Body of pancreas (tissue), 4 donors: ENCODE data around the gene LETM1.

ENCODE experiments used
- POLR2A ChIP-seq, 3 donors: fragments of 450-650 bp; IDR thresholded peaks; one replicate each; pipeline ENCODE4 v1.6.1; 2016; ENCODE audit warnings: antibody characterized with exemption in 3 of 3, mild to moderate bottlenecking in 2 of 3
- TF ChIP-seq, protein P1 (sequence below), 7 experiments: fragments of 450-650 bp in 4 of 7; fragments of 200-600 bp in 3 of 7; sonication (generic) in 3 of 7; IDR thresholded peaks; one replicate each; pipeline ENCODE4 v1.5.1; 2016 to 2019; ENCODE audit warnings: antibody characterized with exemption in 7 of 7

DNA sequence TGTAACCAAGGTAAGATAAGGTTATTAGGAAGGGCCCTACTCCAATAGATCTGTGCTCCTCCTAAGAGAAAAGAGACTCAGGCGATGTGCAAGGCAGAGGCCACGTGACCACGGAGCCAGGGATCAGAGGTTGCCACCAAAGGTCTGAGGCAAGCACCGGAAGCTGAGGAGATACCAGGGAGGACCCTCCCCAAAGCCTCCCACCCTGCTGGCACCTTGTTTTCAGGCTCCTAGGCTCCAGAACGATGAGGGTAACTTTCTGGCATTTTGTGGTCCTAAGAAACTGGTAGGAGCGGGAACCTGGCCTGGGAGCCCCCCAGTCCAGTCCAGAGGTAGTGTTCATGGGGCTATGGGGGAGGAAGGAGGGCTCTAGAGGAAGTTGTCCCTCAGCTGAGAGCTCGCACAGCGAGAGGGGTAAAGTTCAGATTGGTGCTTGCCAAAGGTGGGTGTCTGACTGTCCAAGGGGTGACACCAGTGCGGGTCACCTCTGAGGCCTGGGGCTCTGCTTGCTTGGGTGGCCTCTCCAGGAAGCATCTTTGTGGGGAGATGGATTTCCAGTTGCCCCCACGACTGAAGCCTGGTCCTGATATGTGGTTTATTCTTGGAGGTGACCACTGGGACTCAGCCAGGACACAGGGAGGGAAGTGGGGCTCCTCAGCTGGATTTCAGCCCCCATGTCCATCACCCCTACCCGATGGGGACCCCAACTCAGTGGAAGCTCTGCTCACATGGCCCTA is 7.5 kb upstream of the LETM1 start:
- TF ChIP-seq, protein P1, sequence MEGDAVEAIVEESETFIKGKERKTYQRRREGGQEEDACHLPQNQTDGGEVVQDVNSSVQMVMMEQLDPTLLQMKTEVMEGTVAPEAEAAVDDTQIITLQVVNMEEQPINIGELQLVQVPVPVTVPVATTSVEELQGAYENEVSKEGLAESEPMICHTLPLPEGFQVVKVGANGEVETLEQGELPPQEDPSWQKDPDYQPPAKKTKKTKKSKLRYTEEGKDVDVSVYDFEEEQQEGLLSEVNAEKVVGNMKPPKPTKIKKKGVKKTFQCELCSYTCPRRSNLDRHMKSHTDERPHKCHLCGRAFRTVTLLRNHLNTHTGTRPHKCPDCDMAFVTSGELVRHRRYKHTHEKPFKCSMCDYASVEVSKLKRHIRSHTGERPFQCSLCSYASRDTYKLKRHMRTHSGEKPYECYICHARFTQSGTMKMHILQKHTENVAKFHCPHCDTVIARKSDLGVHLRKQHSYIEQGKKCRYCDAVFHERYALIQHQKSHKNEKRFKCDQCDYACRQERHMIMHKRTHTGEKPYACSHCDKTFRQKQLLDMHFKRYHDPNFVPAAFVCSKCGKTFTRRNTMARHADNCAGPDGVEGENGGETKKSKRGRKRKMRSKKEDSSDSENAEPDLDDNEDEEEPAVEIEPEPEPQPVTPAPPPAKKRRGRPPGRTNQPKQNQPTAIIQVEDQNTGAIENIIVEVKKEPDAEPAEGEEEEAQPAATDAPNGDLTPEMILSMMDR (IDR thresholded peaks at IDR 0.05) = no peak
- TF ChIP-seq POLR2A (IDR thresholded peaks at IDR 0.05) = no peak
